Cardiac fibroblast (primary cell): ENCODE measurements around the gene ARRDC3.
"Not testable (repeated sequence)": the region's sequence is repeated elsewhere in the genome, so short reads cannot be mapped to it uniquely, and the experiment has no call there.

Experiments used
- DNase-seq, 2 donors: peaks; one replicate each; pipeline versions ENCODE4 v3.0.0 to v3.0.0-alpha.2; 2010; ENCODE audit warnings: low read depth in 2 of 2
- H3K4me3 ChIP-seq, 2 donors: replicated peaks in 1 of 2; 1 replicate in 1 of 2; 2 replicates in 1 of 2; pipeline ENCODE4 v1.5.1; 2011; ENCODE audit warnings: low read depth in 2 of 2, low read length in 2 of 2, mild to moderate bottlenecking in 2 of 2, moderate library complexity in 1 of 2
- CTCF ChIP-seq: IDR thresholded peaks from one replicate; pipeline ENCODE4 v1.5.1; 2011; ENCODE audit warnings: low read depth, mild to moderate bottlenecking, low read length, inconsistent platforms

Gene ARRDC3

DNA sequence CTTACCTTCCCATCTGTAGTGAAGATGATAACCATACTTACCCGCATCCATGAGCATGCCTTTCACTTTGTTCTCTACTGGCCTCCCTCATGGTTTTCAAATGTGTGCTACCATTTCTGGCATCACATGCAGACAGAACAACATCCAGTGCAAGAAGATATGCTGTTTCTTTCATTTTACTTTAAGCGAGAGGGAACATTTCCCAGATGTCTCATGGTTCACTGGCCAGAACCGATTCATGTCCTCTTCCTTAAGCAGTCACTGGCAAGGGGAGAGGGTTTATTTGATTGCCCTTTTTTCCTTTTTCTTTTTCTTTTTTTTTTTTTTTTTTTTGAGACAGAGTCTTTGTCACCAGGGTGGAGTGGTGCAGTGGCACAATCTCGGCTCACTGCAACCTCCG, 37.7 kb downstream of the ARRDC3 start:
- no peak for TF ChIP-seq CTCF
- H3K4me3 ChIP-seq: no peak overlapping the region
- no peak for DNase-seq

GRCh38 chr5:91344661-91345200, 38.4 kb downstream of the ARRDC3 start:
- DNase-seq: not testable (repeated sequence)

GRCh38 chr5:91343916-91344315, 39.2 kb downstream of the ARRDC3 start:
- DNase-seq: no peak
- TF ChIP-seq CTCF: no peak
- no peak overlapping the region for H3K4me3 ChIP-seq

More at GRCh38 chr5:91344661-91345200, 38.4 kb downstream of the ARRDC3 start:
- not testable (repeated sequence) for H3K4me3 ChIP-seq

GRCh38 chr5:91342931-91343330, 40.2 kb downstream of the ARRDC3 start:
- not testable (repeated sequence) for H3K4me3 ChIP-seq, DNase-seq

- no peak for DNase-seq
- TF ChIP-seq CTCF: no peak
- H3K4me3 ChIP-seq: no peak overlapping the region
Observed at GRCh38 chr5:91341154-91341553, 42.0 kb downstream of the ARRDC3 start.

- H3K4me3 ChIP-seq: no peak overlapping the region
- no peak for DNase-seq
- TF ChIP-seq CTCF: no peak
Observed at GRCh38 chr5:91340532-91340931, 42.6 kb downstream of the ARRDC3 start.

DNA sequence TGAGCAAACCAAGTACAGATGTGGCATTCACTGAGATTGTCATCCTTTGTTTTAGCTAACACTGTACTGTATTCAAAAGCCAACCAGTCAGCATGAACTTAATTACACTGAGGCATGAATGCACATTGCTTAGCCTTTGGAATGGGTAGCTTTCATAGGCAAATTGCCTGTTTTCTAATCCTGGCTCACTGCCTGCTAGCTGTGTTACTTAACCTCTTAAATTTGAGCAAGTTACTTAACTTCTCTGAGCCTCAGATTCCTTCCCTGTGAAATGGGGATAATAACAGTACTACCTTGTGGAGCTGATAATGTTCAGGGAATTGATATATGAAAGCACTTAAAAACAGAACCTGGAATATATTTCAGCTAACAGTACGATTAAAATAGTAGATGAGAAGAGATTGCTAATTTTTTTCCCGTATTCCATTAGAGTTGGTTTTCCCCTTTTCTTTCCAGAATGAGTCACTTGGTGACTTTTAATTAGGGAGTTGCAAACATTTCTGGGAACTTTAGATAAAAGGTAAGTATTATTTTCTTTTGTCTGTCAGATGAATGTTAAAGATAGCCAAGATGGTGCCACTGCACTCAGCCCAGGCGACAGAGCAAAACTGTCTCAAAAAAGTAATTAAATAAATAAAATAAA, 43.9 kb downstream of the ARRDC3 start:
- no peak for TF ChIP-seq CTCF
- peak; percentile 55 to 56 for DNase-seq
- no peak overlapping the region for H3K4me3 ChIP-seq

DNA sequence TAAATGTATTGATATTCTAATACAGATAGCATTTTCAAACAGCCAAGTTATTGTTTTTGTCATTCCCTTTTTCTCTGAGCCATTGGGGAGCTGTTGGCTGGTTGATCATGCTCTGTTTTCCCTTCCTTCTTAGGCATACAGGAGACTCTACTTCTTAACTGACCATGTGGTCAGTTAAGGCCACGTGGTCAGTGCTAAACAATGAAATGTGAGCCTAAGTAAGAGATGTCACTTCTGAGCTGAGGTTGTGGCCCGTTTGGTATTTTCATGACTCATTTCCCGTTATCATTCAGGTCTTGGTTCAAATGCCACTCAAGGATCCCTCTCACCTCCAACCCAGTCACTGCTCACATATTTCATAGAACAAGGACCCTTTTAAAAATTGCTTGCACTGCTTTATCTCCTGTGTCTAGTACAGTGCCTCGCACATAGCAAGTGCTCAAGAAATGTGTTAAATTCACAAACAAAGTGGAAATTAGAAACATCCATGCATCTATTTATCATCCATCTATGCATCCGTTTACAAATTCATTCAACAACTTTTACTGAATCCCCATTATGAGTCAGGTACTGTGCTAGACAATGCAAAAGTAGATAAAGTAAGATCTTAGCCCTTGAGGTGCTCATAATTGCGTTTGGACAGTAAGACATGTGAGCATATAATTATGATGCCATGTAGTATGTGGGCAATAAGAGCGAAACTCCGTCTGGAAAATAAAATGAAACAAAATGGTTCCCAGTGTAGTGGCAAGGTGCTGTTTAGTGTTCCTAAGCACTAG, 50.7 kb downstream of the ARRDC3 start:
- H3K4me3 ChIP-seq: no peak overlapping the region
- peak; percentile 66 to 68 for DNase-seq
- TF ChIP-seq CTCF: no peak
